ENCODE results near the gene DOC2B. TPM values are rescaled to one million over a fixed set of nuclear protein-coding genes. Genes with fewer than 3 reads are reported as not detected.

DOC2B gene
- total and polyA plus RNA-seq, 12 donors = 2.6 to 15.7 (median 5.9) TPM

DNA sequence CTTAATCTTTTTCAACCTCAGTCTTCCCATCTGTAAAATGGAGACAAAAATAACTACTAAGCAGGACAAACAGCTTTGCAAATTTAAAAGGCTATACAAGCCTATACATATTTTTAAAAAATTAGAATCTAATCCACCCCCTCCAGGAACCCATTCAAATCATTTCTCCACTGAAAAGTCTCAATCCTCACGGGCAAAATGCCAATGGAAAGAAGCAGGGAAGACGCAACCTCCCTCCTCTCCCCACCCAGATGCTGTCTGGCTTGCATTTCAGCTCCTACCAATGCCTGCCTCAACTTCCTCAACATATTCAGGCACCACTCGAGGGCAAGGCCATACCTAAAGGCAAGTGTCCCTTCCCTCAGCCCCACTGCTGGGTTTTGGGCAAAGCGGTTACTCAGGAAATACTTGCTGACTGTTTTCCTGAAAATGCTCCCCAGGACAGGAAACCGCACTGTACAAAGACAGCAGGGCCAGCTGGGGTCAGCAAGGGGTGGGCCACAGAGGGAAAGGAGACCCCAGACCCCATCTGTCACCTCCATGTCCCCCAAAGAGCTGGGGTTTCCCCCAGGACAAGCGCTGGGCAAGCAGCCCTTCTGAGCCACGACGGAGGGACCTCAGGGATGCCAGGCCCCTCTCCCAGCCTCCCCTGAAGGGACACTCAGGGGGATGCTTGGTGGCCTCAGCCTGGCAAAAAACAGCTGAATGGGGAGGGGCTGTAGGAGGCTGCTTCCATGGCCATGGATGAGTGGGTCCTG lies 47.7 kb upstream of the DOC2B start:
- DNase-seq = peak in 2 of 7 donors; percentile 6
- Histone ChIP-seq H3K27ac (peak overlapping the region in 1 of 5 donors; percentile 40), H3K4me3 (no peak overlapping the region), H3K4me1 (replicated peaks in 1 of 2) (peaks cover 0 to 5% of the 10 kb centered on the region in 2 donors), H3K27me3 (no peaks in the 10 kb centered on the region), H3K9me3 (replicated peaks in 1 of 3) (no peaks in the 10 kb centered on the region), H3K36me3 (replicated peaks in 1 of 2) (no peaks in the 10 kb centered on the region)
- TF ChIP-seq, protein P1, sequence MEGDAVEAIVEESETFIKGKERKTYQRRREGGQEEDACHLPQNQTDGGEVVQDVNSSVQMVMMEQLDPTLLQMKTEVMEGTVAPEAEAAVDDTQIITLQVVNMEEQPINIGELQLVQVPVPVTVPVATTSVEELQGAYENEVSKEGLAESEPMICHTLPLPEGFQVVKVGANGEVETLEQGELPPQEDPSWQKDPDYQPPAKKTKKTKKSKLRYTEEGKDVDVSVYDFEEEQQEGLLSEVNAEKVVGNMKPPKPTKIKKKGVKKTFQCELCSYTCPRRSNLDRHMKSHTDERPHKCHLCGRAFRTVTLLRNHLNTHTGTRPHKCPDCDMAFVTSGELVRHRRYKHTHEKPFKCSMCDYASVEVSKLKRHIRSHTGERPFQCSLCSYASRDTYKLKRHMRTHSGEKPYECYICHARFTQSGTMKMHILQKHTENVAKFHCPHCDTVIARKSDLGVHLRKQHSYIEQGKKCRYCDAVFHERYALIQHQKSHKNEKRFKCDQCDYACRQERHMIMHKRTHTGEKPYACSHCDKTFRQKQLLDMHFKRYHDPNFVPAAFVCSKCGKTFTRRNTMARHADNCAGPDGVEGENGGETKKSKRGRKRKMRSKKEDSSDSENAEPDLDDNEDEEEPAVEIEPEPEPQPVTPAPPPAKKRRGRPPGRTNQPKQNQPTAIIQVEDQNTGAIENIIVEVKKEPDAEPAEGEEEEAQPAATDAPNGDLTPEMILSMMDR (IDR thresholded peaks at IDR 0.05) = no peak
- no peak for TF ChIP-seq POLR2A (IDR thresholded peaks at IDR 0.05)
- 75 to 88% (median 79%) methylated on average over 5 to 8 of the region's 8 CpGs for WGBS, 4 donors
- intact Hi-C loops (cut with DNase I) = no loop called here

DNA sequence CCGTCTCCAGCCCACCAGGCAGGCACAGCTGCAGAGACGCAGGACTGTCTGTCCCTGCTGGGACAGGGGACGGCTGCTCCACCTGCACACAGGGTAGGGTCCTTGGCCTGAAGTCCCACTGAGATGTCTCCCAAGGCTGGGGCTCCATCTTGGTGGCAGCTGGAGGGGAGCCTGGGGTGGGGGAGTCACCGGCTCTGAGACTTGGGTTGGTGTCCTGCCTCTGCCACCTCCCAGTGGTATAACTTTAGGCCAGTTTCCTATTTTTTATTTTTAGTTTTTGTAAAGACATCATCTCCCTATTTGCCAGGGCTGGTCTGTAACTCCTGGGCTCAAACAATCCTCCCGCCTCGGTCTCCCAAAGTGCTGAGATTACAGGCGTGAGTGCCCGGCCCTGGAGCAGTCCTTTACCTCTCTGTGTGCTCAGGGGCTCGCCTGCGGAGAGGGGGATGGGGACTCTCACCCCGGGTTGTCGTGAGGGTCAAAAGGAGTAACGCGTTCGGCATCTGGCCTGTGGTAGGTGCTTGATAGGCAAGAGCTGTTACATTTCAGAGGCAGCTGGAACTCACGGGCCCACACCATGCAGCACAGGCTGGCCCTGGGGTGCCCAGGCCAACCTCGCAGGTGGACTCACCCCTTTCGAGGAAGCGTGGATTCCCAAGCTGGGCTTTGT lies 46.6 kb upstream of the DOC2B start:
- Histone ChIP-seq H3K27me3 (no peaks in the 10 kb centered on the region), H3K36me3 (replicated peaks in 1 of 2) (no peaks in the 10 kb centered on the region), H3K9me3 (replicated peaks in 1 of 3) (no peaks in the 10 kb centered on the region), H3K27ac (no peak overlapping the region), H3K4me3 (no peak overlapping the region), H3K4me1 (replicated peaks in 1 of 2) (peaks cover 0 to 5% of the 10 kb centered on the region in 2 donors)
- WGBS, 4 donors = 84 to 92% (median 89%) methylated on average over 19 of the region's 19 CpGs
- peak in 2 of 7 donors; percentile 6 to 11 for DNase-seq
- TF ChIP-seq POLR2A (IDR thresholded peaks at IDR 0.05) = no peak
- TF ChIP-seq, protein P1 (IDR thresholded peaks at IDR 0.05) = no peak
- intact Hi-C loops (cut with DNase I) = no loop called here

DNA sequence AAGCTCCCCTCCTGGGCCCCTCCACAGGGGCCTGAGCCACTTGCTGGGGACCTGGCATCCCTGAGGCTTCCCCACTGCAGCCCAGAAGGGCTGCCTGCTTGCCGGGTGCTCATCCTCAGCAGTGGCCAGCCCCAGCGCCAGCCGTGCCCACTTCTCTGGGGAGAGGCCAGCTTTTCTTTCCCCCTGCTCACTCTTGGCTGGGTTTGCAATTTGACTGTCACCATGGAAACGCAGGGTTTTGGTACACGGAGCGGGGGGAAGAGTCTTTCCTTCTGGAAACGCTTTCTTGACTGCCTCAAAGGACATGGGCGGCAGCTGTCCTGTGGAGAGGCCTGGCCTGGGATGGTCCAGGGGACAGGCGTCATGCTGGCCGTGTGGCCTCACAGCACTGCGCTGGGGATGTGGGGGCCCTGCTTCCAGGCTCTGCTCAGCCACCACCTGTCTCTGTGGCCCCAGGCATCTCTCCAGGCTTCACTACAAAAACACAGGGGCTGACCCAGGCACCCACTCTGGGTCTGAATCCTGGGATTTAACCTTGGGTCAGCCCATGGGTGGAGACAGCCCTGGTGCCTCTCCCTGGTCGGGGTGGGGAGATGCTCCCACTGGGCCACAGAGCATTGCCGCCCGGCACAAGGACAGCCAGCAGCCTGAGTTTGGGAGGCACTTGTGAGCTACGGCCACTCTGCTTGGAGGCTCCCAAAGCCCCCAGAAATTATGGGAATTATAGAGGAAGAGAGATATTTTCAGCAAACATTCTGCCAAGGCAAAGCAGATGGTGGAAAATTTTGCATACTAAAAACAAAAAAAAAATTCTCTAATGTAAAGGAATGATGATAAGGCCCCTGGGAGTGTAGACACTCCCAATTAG lies 45.9 kb upstream of the DOC2B start:
- no peak overlapping the region for H3K4me3 ChIP-seq
- no peak overlapping the region for H3K27ac ChIP-seq
- peaks cover 0 to 2% of the 10 kb centered on the region in 2 donors for H3K4me1 ChIP-seq (replicated peaks in 1 of 2)
- H3K9me3 ChIP-seq (replicated peaks in 1 of 3) = no peaks in the 10 kb centered on the region
- peak in 3 of 7 donors; percentile 3 to 8 (median 7) for DNase-seq
- intact Hi-C loops (cut with DNase I) = no loop called here
- H3K27me3 ChIP-seq = no peaks in the 10 kb centered on the region
- TF ChIP-seq, protein P1 (IDR thresholded peaks at IDR 0.05) = no peak
- TF ChIP-seq POLR2A (IDR thresholded peaks at IDR 0.05) = no peak
- WGBS, 4 donors = 65 to 75% (median 72%) methylated on average over 7 to 15 of the region's 15 CpGs
- H3K36me3 ChIP-seq (replicated peaks in 1 of 2) = no peaks in the 10 kb centered on the region
